Ovary (tissue), 9 donors: ENCODE results near the gene SOX30. TPM values are rescaled to one million over a fixed set of nuclear protein-coding genes. Genes with fewer than 3 reads are reported as not detected.
A peak's percentile ranks its signal among the peaks of the same experiment; 100 is the strongest.
"Not testable (repeated sequence)": the region's sequence is repeated elsewhere in the genome, so short reads cannot be mapped to it uniquely, and the experiment has no call there.

ENCODE experiments used
- DNase-seq, 5 donors: peaks; one replicate each; pipeline ENCODE4 v3.0.0-alpha.2; 2019 to 2020
- H3K27ac ChIP-seq, 2 donors: fragments of 200-600 bp; one replicate each; pipeline versions ENCODE4 v1.5.1 to v1.8.0; 2019 to 2022
- H3K27me3 ChIP-seq: fragments of 200-600 bp; one replicate; pipeline ENCODE4 v1.8.0; 2022
- H3K36me3 ChIP-seq: fragments of 200-600 bp; sonication (generic); one replicate; pipeline ENCODE4 v1.5.1; 2019
- H3K4me1 ChIP-seq: one replicate; pipeline ENCODE4 v1.8.1; 2013; ENCODE audit warnings: mild to moderate bottlenecking, moderate library complexity; ENCODE audit not compliant: insufficient read depth
- H3K4me3 ChIP-seq: fragments of 200-600 bp; sonication (generic); one replicate; pipeline ENCODE4 v1.5.1; 2017
- H3K9me3 ChIP-seq, 2 donors: fragments of 200-600 bp in 1 of 2; sonication (generic) in 1 of 2; one replicate each; pipeline versions ENCODE4 v1.5.1 to v1.8.1; 2013 to 2019; ENCODE audit warnings: mild to moderate bottlenecking in 1 of 2, moderate library complexity in 1 of 2
- CTCF ChIP-seq, 3 donors: fragments of 450-650 bp in 2 of 3; fragments of 200-600 bp in 1 of 3; IDR thresholded peaks; one replicate each; pipeline versions ENCODE4 v1.5.1 to v1.8.0; 2016 to 2022; ENCODE audit warnings: antibody characterized with exemption in 3 of 3, mild to moderate bottlenecking in 1 of 3
- EP300 ChIP-seq: sonication (generic); formaldehyde crosslinking; IDR thresholded peaks from one replicate; pipeline ENCODE4 v1.6.1; 2017; ENCODE audit warnings: antibody characterized with exemption
- POLR2A ChIP-seq: fragments of 450-650 bp; IDR thresholded peaks from one replicate; pipeline ENCODE4 v1.6.1; 2017; ENCODE audit warnings: antibody characterized with exemption, mild to moderate bottlenecking, moderate library complexity
- WGBS, 3 donors: extraction: QIAGEN DNeasy Blood & Tissue Kit in 1 of 3; methylation state at CpG; one replicate each; pipeline versions ENCODE4 v1.1.5 to v1.1.7; 2013 to 2017; 5-methylcytosine and 5-hydroxymethylcytosine counted together
- intact Hi-C, 4 donors: fragments of 100-400 bp; cut with DNase I; formaldehyde crosslinking; loops; one replicate each; pipeline versions ENCODE4 v1.11.0 to v1.15.1; 2022 to 2023
- polyA plus RNA-seq, 2 donors: library from polyadenylated mRNA; stranded (reverse); fragments of 200-250 nt in 1 of 2; fragments of 350-450 nt in 1 of 2; fragmentation: Illumina TruSeq in 1 of 2; extraction: RNeasy Lipid Tissue Mini Kit (QIAGEN cat#74804) in 1 of 2; gene quantifications; one replicate each; pipeline ENCODE4 v1.2.3, GENCODE V29; 2013 to 2014
- total RNA-seq, 7 donors: library from RNA; depleted of rRNA in 2 of 7; stranded (reverse); fragments of >200 nt in 2 of 7; fragmentation: NEBNext Ultra II Directional in 3 of 7; extraction: Animal tissue kit (Norgen Biotek cat#: 25700) in 3 of 7; gene quantifications; one replicate each; pipeline versions ENCODE4 v1.1.0 to v1.2.4, GENCODE V29; 2016 to 2023
- donor health status: DM: no; HTN: no; CAD: no; lungs with moderate emphysema.
- donor health status: DM: no; HTN: no; CAD: no.
- donor health status: Bipolar disorder and iron deficiency.
- donor health status: DM: yes; HTN: yes; CAD: no.
- donor health status: DM: no; HTN: no; CAD: no.
- donor health status: DM: yes; HTN: yes; CAD: no.

The SOX30 gene
- total and polyA plus RNA-seq, 9 donors: 0.11 to 0.15 (median 0.12) TPM; not detected in 4

DNA sequence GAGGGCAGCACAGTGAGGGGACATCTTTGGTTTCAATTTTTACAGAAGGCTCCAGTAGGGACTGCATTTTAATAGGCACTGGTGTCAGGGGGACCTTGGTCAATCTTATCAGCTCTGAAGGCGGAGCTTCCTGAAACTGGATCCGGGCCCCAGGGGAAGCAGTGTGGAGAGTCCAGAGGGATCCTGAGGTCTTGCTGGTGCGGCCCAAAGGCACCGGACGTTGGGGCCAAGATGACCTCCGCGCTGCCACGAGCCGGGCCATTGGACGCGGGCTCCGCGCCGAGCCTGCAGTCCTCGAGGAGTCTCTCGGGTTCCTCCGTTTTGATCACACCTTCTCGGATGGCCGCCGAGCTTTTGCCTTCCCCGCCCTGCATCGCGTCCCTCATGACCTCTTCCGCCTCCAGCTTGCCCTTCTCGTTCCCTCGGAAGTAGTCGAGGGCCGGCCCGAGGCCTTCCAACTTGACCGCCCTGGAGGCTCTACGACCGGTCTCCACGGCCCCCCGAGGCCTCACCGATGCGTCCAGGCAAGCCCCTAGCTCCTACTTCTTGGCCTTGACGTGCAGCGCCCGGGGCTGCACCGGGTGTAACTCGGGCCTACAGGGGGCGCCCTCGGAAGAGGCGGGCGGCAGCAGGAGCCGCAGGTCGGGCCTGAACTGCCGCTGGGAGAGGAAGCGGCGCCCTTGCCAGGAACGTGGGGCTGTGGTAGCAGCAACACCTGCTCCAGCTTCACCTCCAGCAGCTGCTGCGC is 37.9 kb upstream of the SOX30 start:
- no peak for TF ChIP-seq POLR2A
- intact Hi-C loops: loop anchor here in 1 of 4 donors (5.0 kb wide), 1 partner anchor 278 kb away; no protein-coding TSS in a partner anchor
- DNase-seq: no peak
- H3K36me3 ChIP-seq: no peaks in the 10 kb centered on the region
- H3K27ac ChIP-seq: no peak overlapping the region
- no peaks in the 10 kb centered on the region for H3K4me1 ChIP-seq
- WGBS, 3 donors: 70 to 74% (median 74%) methylated on average over 52 of the region's 52 CpGs
- H3K4me3 ChIP-seq: no peak overlapping the region
- H3K27me3 ChIP-seq: no peaks in the 10 kb centered on the region
- H3K9me3 ChIP-seq: no peaks in the 10 kb centered on the region

DNA sequence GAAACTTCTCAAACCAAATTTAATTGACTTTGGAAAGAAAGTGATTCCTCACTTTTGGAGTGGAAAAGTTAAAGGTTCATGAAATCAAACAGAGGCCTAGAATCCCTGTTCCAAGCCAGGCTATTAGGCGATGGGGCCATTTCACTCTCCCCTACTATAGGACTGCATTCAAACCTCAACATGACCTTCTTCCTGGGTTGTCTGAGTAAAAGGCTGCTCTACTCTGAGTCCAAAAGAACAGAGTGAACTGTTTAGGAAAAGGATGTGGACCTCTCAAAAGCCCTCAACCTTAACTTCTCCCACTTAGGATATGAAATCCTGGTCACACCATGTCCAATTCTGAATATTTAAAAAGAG is 34.9 kb upstream of the SOX30 start:
- TF ChIP-seq EP300 (no peak), CTCF (IDR thresholded peaks at IDR 0.05) (no peak)
- 56 to 87% (median 72%) methylated on average over 1 of the region's 1 CpG for WGBS, 3 donors

GRCh38 chr5:157686276-157687197 is 34.3 kb upstream of the SOX30 start:
- H3K27me3 ChIP-seq, H3K27ac ChIP-seq, H3K4me3 ChIP-seq, H3K4me1 ChIP-seq, intact Hi-C loops, H3K36me3 ChIP-seq, H3K9me3 ChIP-seq: not testable (repeated sequence)
- 65 to 69% (median 68%) methylated on average over 14 of the region's 14 CpGs for WGBS, 3 donors
- peak in 1 of 5 donors; percentile 39 for DNase-seq

More for the DNA sequence above, 34.9 kb upstream of the SOX30 start:
- intact Hi-C loops: no loop called here
- DNase-seq: no peak
- H3K27me3 ChIP-seq: no peaks in the 10 kb centered on the region
- no peaks in the 10 kb centered on the region for H3K36me3 ChIP-seq
- no peak overlapping the region for H3K27ac ChIP-seq
- no peak overlapping the region for H3K4me3 ChIP-seq
- no peaks in the 10 kb centered on the region for H3K4me1 ChIP-seq
- no peaks in the 10 kb centered on the region for H3K9me3 ChIP-seq

GRCh38 chr5:157682257-157682656 is 30.0 kb upstream of the SOX30 start:
- Histone ChIP-seq H3K36me3 (no peaks in the 10 kb centered on the region), H3K27me3 (no peaks in the 10 kb centered on the region), H3K4me3 (no peak overlapping the region), H3K4me1 (no peaks in the 10 kb centered on the region), H3K27ac (no peak overlapping the region), H3K9me3 (no peaks in the 10 kb centered on the region)
- WGBS, 3 donors: 56 to 74% (median 58%) methylated on average over 3 of the region's 3 CpGs
- intact Hi-C loops: no loop called here
- TF ChIP-seq POLR2A (no peak), EP300 (no peak), CTCF (IDR thresholded peaks at IDR 0.05) (no peak)
- DNase-seq: no peak

- Histone ChIP-seq H3K27me3 (no peaks in the 10 kb centered on the region), H3K4me1 (no peaks in the 10 kb centered on the region), H3K4me3 (no peak overlapping the region), H3K9me3 (no peaks in the 10 kb centered on the region), H3K27ac (no peak overlapping the region), H3K36me3 (no peaks in the 10 kb centered on the region)
- intact Hi-C loops: no loop called here
- 59 to 71% (median 59%) methylated on average over 4 of the region's 4 CpGs for WGBS, 3 donors
- TF ChIP-seq EP300 (no peak), POLR2A (no peak), CTCF (IDR thresholded peaks at IDR 0.05) (no peak)
- DNase-seq: no peak
These were observed 28.8 kb upstream of the SOX30 start for GRCh38 chr5:157681048-157681447.
